Breast epithelium (tissue), 4 donors: Measurements from ENCODE around the gene ELOF1. TPM values are rescaled to one million over a fixed set of nuclear protein-coding genes. Genes with fewer than 3 reads are reported as not detected.
"Not testable (repeated sequence)": the region's sequence is repeated elsewhere in the genome, so short reads cannot be mapped to it uniquely, and the experiment has no call there.

Source experiments
- DNase-seq, 2 donors: peaks; one replicate each; pipeline ENCODE4 v3.0.0-alpha.2; 2019; ENCODE audit warnings: low spot score in 2 of 2
- H3K27ac ChIP-seq, 2 donors: fragments of 200-600 bp; sonication (generic) in 1 of 2; one replicate each; pipeline ENCODE4 v1.5.1; 2016 to 2019; ENCODE audit warnings: mild to moderate bottlenecking in 1 of 2
- H3K27me3 ChIP-seq, 2 donors: fragments of 200-600 bp; sonication (generic) in 1 of 2; one replicate each; pipeline versions ENCODE4 v1.5.1 to v1.6.0; 2017 to 2019; ENCODE audit warnings: control low read depth in 1 of 2, mild to moderate bottlenecking in 1 of 2
- H3K36me3 ChIP-seq: fragments of 200-600 bp; one replicate; pipeline ENCODE4 v1.5.1; 2019
- H3K4me1 ChIP-seq, 2 donors: fragments of 200-600 bp; sonication (generic); one replicate each; pipeline ENCODE4 v1.5.1; 2016 to 2019; ENCODE audit warnings: control low read depth in 1 of 2
- H3K4me3 ChIP-seq, 3 donors: fragments of 200-600 bp; sonication (generic); 1 replicate in 2 of 3; 2 replicates in 1 of 3; pipeline ENCODE4 v1.5.1; 2016 to 2019; ENCODE audit warnings: mild to moderate bottlenecking in 3 of 3, moderate library complexity in 2 of 3
- H3K9me3 ChIP-seq, 2 donors: fragments of 200-600 bp; sonication (generic) in 1 of 2; one replicate each; pipeline ENCODE4 v1.5.1; 2016 to 2019; ENCODE audit warnings: control low read depth in 1 of 2
- POLR2A ChIP-seq: fragments of 450-650 bp; IDR thresholded peaks from one replicate; pipeline ENCODE4 v1.6.1; 2016; ENCODE audit warnings: antibody characterized with exemption, mild to moderate bottlenecking, moderate library complexity
- POLR2AphosphoS5 ChIP-seq, 3 donors: sonication (generic); formaldehyde crosslinking; IDR thresholded peaks; one replicate each; pipeline ENCODE4 v1.6.1; 2017; ENCODE audit warnings: antibody characterized with exemption in 3 of 3
- intact Hi-C: fragments of 100-400 bp; cut with DNase I; formaldehyde crosslinking; loops from one replicate; pipeline ENCODE4 v1.15.1; 2023; ENCODE audit warnings: low total_unique reads
- total RNA-seq, 3 donors: library from RNA; depleted of rRNA; stranded (reverse); fragments of >200 nt; gene quantifications; one replicate each; pipeline ENCODE4 v1.1.0, GENCODE V29; 2016
- TF ChIP-seq, protein P1 (sequence below), 3 donors: fragments of 450-650 bp; IDR thresholded peaks; one replicate each; pipeline ENCODE4 v1.5.1; 2016 to 2017; ENCODE audit warnings: antibody characterized with exemption in 3 of 3, mild to moderate bottlenecking in 3 of 3, moderate library complexity in 3 of 3

Gene ELOF1
- 10 to 100 TPM; 31.7 to 38.0 (median 37.3) TPM for total RNA-seq

DNA sequence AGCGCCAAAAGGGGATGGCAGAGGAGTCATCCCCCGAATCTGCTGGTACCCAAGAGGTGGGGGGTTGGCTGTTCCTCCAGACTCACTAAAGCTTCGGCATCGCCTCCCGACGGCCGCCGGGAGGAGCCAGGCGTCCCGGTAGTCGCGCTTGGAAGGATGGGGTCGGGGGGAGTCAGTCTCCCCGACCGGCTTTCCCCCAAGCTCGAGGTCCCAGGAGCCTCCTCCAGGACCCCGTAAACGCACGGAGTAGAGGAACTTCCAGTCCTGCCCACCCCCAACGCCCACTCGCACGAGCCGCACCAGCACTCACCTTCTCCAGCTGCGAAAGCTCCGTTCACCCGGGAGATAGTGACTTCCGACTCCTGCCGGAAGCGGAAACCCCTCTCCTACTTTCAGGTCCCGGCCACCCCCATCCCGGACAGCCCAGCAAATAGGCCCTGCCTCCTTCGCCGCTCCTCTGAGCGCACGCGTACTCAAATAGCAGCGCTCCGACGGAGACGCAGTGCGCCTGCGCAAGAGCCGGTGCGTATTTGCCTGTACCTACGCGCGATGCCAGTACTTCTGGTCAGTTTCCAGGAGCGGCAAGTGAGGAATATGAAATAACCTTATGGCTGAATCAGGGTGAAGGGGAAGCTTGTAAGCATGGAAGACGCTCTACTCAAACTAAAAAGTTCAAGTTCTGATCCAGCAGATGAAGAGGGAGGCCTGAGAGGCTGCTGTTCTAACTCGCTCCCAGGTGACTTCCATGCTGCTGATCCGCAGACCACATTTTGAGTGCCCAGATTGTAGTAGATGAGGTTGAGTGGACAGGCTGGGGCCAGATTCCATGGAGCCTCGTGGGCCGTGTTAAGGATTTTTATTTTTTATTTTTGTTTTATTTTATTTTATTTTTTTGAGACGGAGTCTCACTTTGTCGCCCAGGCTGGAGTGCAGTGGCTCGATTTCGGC is at the start of gene ELOF1:
TSS of gene ELOF1 (minus strand) at position 350 of the 948 bp plus-strand sequence. CDS start 4,883 bp downstream, outside the sequence.
- TF ChIP-seq, protein P1, sequence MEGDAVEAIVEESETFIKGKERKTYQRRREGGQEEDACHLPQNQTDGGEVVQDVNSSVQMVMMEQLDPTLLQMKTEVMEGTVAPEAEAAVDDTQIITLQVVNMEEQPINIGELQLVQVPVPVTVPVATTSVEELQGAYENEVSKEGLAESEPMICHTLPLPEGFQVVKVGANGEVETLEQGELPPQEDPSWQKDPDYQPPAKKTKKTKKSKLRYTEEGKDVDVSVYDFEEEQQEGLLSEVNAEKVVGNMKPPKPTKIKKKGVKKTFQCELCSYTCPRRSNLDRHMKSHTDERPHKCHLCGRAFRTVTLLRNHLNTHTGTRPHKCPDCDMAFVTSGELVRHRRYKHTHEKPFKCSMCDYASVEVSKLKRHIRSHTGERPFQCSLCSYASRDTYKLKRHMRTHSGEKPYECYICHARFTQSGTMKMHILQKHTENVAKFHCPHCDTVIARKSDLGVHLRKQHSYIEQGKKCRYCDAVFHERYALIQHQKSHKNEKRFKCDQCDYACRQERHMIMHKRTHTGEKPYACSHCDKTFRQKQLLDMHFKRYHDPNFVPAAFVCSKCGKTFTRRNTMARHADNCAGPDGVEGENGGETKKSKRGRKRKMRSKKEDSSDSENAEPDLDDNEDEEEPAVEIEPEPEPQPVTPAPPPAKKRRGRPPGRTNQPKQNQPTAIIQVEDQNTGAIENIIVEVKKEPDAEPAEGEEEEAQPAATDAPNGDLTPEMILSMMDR (IDR thresholded peaks at IDR 0.05): peak in 1 of 3 donors; percentile 27
- TF ChIP-seq POLR2AphosphoS5 (IDR thresholded peaks at IDR 0.05) (peak; percentile 84 to 96 (median 89)), POLR2A (peak; percentile 86)
- no peaks in the 10 kb centered on the region for H3K27me3 ChIP-seq
- no peaks in the 10 kb centered on the region for H3K9me3 ChIP-seq
- intact Hi-C loops: no loop called here
- no peaks in the 10 kb centered on the region for H3K36me3 ChIP-seq
- peaks cover 3 to 15% of the 10 kb centered on the region in 2 donors for H3K4me1 ChIP-seq
- H3K4me3 ChIP-seq: peak within 1 kb of the TSS; percentile 75 to 87 (median 76)
- peak; percentile 96 to 97 for DNase-seq
- H3K27ac ChIP-seq: peak within 1 kb of the TSS; percentile 75 to 84

DNA sequence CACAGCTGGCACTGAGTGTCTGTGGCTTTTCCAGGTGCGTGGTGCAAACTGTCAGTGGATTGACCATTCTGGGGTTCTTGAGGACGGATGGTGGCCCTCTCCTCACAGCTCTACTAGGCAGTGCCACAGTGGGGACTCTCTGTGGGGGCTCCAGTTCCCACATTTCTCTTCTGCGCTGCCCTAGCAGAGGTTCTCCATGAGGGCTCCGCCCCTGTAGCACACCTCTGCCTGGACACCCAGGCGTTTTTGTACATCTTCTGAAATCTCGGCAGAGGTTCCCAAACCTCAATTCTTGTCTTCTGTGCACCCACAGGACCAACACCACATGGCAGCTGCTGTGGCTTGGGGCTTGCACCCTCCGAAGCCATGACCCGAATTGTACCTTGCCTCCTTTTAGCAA is 47.5 kb upstream of the ELOF1 start:
- intact Hi-C loops: no loop called here
- TF ChIP-seq, protein P1 (IDR thresholded peaks at IDR 0.05): no peak
- TF ChIP-seq POLR2AphosphoS5 (IDR thresholded peaks at IDR 0.05): no peak
- TF ChIP-seq POLR2A: no peak
- no peak for DNase-seq

DNA sequence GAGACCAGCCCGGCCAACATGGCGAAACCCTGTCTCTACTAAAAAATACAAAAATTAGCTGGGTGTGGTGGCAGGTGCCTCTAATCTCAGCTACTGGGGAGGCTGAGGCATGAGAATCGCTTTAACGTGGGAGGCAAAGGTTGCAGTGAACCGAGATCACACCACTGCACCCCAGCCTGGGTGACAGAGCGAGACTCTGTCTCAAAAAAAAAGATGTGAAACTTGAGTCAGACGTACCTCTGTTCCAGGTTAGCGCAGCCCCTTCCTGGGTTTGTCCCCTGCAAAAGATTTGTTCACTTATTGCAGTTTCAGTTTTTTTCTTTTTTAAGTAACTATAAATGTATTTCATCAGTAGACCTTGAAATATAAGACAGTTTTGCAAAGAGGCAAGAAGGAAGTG is 40.7 kb upstream of the ELOF1 start:
- not testable (repeated sequence) for H3K4me3 ChIP-seq

More for the DNA sequence above, 47.5 kb upstream of the ELOF1 start:
- Histone ChIP-seq H3K9me3 (peaks cover 9 to 10% of the 10 kb centered on the region in 2 donors), H3K36me3 (no peaks in the 10 kb centered on the region), H3K4me3 (no peak overlapping the region), H3K4me1 (no peaks in the 10 kb centered on the region), H3K27me3 (no peaks in the 10 kb centered on the region), H3K27ac (no peak overlapping the region)

DNA sequence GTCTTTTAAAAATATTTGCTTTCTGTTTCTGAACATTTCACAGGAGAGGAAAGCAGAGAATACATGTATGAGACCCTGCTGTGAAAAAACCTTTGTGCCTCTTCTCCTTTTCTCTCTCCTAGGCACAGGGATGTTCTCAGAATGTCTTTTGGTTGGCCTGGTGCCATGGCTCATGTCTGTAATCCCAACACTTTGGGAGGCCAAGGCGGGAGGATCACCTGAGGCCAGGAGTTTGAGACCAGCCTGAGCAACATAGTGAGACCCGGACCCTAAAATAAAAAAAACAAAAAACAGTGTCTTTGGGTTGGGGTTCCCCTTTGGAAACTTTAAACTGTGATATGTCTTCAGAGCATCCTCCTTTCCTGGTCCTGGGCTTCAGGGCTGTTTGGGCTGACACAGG is 39.7 kb upstream of the ELOF1 start:
- no peak for DNase-seq
- no peaks in the 10 kb centered on the region for H3K9me3 ChIP-seq
- no peak overlapping the region for H3K4me3 ChIP-seq
- no peak overlapping the region for H3K27ac ChIP-seq
- H3K4me1 ChIP-seq: peaks cover 0 to 5% of the 10 kb centered on the region in 2 donors
- H3K36me3 ChIP-seq: no peaks in the 10 kb centered on the region
- TF ChIP-seq POLR2AphosphoS5 (IDR thresholded peaks at IDR 0.05) (no peak), POLR2A (no peak)
- TF ChIP-seq, protein P1 (IDR thresholded peaks at IDR 0.05): no peak
- H3K27me3 ChIP-seq: no peaks in the 10 kb centered on the region
- intact Hi-C loops: no loop called here

More for the DNA sequence above, 40.7 kb upstream of the ELOF1 start:
- H3K9me3 ChIP-seq, H3K36me3 ChIP-seq, H3K4me1 ChIP-seq, H3K27ac ChIP-seq, H3K27me3 ChIP-seq, DNase-seq, intact Hi-C loops: not testable (repeated sequence)

DNA sequence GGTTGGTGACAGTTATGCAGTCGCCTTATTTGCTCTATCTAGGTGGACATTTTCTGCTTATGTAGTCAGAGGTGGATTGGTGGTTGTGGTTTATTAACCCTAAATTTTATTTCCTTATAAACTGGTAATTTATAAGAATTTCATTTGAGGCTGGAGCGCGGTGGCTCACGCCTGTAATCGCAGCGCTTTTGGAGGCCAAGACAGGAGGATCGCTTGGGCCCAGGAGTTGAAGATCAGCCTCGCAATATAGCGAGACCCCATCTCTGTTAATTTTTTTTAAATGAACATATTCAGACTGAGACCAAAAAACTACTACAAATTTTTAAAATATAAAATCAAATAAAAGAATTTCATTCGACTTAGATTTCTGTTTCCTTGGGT is 39.1 kb upstream of the ELOF1 start:
- Histone ChIP-seq H3K27me3 (no peaks in the 10 kb centered on the region), H3K4me3 (peak overlapping the region; percentile 90 to 98 (median 90)), H3K27ac (peak overlapping the region; percentile 96 to 97), H3K9me3 (no peaks in the 10 kb centered on the region), H3K4me1 (peaks cover 0 to 5% of the 10 kb centered on the region in 2 donors), H3K36me3 (no peaks in the 10 kb centered on the region)
- intact Hi-C loops: no loop called here
- DNase-seq: no peak
- TF ChIP-seq POLR2AphosphoS5 (IDR thresholded peaks at IDR 0.05) (no peak), POLR2A (no peak)
- TF ChIP-seq, protein P1 (IDR thresholded peaks at IDR 0.05): no peak
